Upper lobe of left lung (tissue), 4 donors: Measurements from ENCODE around the gene KLF16.

Source experiments
- CTCF ChIP-seq, 6 experiments: fragments of 450-650 bp in 4 of 6; fragments of 200-600 bp in 2 of 6; sonication (generic) in 2 of 6; IDR thresholded peaks; one replicate each; pipeline ENCODE4 v1.5.1; 2016 to 2019; ENCODE audit warnings: antibody characterized with exemption in 6 of 6
- EP300 ChIP-seq, 4 donors: sonication (generic); formaldehyde crosslinking; IDR thresholded peaks; one replicate each; pipeline ENCODE4 v1.5.1; 2017; ENCODE audit warnings: antibody characterized with exemption in 4 of 4, control low read depth in 2 of 4
- POLR2A ChIP-seq, 4 donors: fragments of 450-650 bp; IDR thresholded peaks; one replicate each; pipeline ENCODE4 v1.5.1; 2016 to 2017; ENCODE audit warnings: antibody characterized with exemption in 4 of 4, mild to moderate bottlenecking in 2 of 4

GRCh38 chr19:1854542-1855039 lies 8.8 kb downstream of the KLF16 start:
- TF ChIP-seq CTCF (IDR thresholded peaks at IDR 0.05) (no peak), POLR2A (IDR thresholded peaks at IDR 0.05) (no peak), EP300 (IDR thresholded peaks at IDR 0.05) (no peak)
